Measurements from ENCODE around the gene TEX30.

TEX30 gene

GRCh38 chr13:102799426-102800144 lies 26.0 kb upstream of the TEX30 start:
- ChIA-PET CTCF (interaction anchor here (0.8 to 3.5 kb wide), 20 partner anchors 8 to 220 kb away, joined by 3 to 24 read pairs (median 6); partner anchors contain the start of genes ERCC5 and TEX30), POLR2A (no interaction called here)
- peak; percentile 38 for DNase-seq (ENCODE audit: extremely low spot score)
- TF ChIP-seq CTCF (IDR thresholded peaks at IDR 0.05; ENCODE audit: control extremely low read depth, extremely low read depth, low read depth, missing control alignments) = no peak

- no peak for TF ChIP-seq CTCF (IDR thresholded peaks at IDR 0.05; ENCODE audit: control extremely low read depth, extremely low read depth, low read depth, missing control alignments)
- DNase-seq (ENCODE audit: extremely low spot score) = peak; percentile 93
- ChIA-PET CTCF (interaction anchor here (0.7 to 3.1 kb wide), 13 partner anchors 10 to 207 kb away, joined by 3 to 20 read pairs (median 6); partner anchors contain the start of gene ERCC5), POLR2A (no interaction called here)
Measured at GRCh38 chr13:102798581-102799425, 25.2 kb upstream of the TEX30 start, which contains the start of the genes BIVM and POGLUT2. TSS of gene BIVM (plus strand) at chr13:102799119. CDS start at chr13:102807268, 8,149 bp downstream. TSS of gene POGLUT2 (minus strand) at chr13:102798976. CDS start at chr13:102798670, 306 bp downstream.

- ChIA-PET CTCF (interaction anchor here (0.8 to 1.7 kb wide), 4 partner anchors 9 to 21 kb away, joined by 3 to 6 read pairs (median 4); no protein-coding TSS in a partner anchor), POLR2A (no interaction called here)
- TF ChIP-seq CTCF (IDR thresholded peaks at IDR 0.05; ENCODE audit: control extremely low read depth, extremely low read depth, low read depth, missing control alignments) = no peak
- DNase-seq (ENCODE audit: extremely low spot score) = no peak
Measured at GRCh38 chr13:102793611-102794355, 20.2 kb upstream of the TEX30 start.

- ChIA-PET POLR2A (no interaction called here), CTCF (interaction anchor here (1.7 kb wide), 1 partner anchor 10 kb away, joined by 6 read pairs; no protein-coding TSS in a partner anchor)
- no peak for TF ChIP-seq CTCF (IDR thresholded peaks at IDR 0.05; ENCODE audit: control extremely low read depth, extremely low read depth, low read depth, missing control alignments)
- no peak for DNase-seq (ENCODE audit: extremely low spot score)
Measured at GRCh38 chr13:102792396-102792795, 18.8 kb upstream of the TEX30 start.

- DNase-seq (ENCODE audit: extremely low spot score) = no peak
- CTCF ChIA-PET = interaction anchor here (0.8 to 2.9 kb wide), 7 partner anchors 9 to 197 kb away, joined by 3 to 14 read pairs (median 3); partner anchors contain the start of genes BIVM and POGLUT2
- POLR2A ChIA-PET = no interaction called here
- no peak for TF ChIP-seq CTCF (IDR thresholded peaks at IDR 0.05; ENCODE audit: control extremely low read depth, extremely low read depth, low read depth, missing control alignments)
Measured at GRCh38 chr13:102788683-102789082, 15.1 kb upstream of the TEX30 start.

Measured in GM10248 (cell line).